MM.1S (cell line): ENCODE measurements around the gene TSPAN3.

Experiments
- CTCF ChIP-seq: fragments of 300-600 bp; sonication (generic); IDR thresholded peaks from 2 replicates; pipeline ENCODE4 v1.5.1; 2016; ENCODE audit warnings: antibody characterized with exemption, low read length, mixed read lengths
- EZH2 ChIP-seq: fragments of 300-600 bp; sonication (generic); optimal IDR thresholded peaks from 2 replicates; pipeline ENCODE3; 2017; ENCODE audit warnings: low read depth, mild to moderate bottlenecking, antibody characterized with exemption, low read length, mixed read lengths
- EZH2phosphoT487 ChIP-seq: fragments of 300-600 bp; sonication (generic); IDR thresholded peaks from 2 replicates; pipeline ENCODE4 v1.6.1; 2018; ENCODE audit warnings: antibody characterized with exemption, low read length

GRCh38 chr15:77002436-77002835, 68.5 kb downstream of the TSPAN3 start:
- TF ChIP-seq CTCF = no peak
- no peak for TF ChIP-seq EZH2
- TF ChIP-seq EZH2phosphoT487 = no peak
